Measurements from ENCODE around the gene CELF4. TPM values are rescaled to one million over a fixed set of nuclear protein-coding genes. Genes with fewer than 3 reads are reported as not detected.
A peak's percentile ranks its signal among the peaks of the same experiment; 100 is the strongest.

The CELF4 gene
- total RNA-seq, 1 donor from 2014 or later: not detected

DNA sequence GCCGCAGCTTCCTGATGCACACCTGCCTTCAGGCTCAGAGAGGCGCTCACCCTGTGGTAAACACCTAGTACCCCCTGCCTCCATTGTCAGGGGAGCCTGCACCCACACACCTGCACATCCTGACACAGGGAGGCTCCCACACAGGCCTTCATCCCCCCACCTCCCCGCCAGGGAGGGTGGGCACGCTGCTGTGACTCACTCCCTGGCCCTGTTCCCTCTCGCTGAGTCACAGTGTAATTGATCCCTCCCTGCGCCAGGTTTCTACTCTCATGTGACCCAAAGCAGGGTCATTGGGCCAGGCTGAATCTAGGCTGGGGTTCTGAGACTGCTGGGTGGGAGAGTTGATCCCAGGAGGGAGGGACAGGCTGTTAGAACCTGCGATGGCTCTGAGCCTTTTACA lies 8.5 kb upstream of the CELF4 start:
- ATAC-seq (no peak), DNase-seq (ENCODE audit: low spot score) (no peak)

GRCh38 chr18:37572736-37573135 lies 7.1 kb upstream of the CELF4 start:
- ATAC-seq (no peak), DNase-seq (ENCODE audit: low spot score) (no peak)

GRCh38 chr18:37571266-37571665 lies 5.7 kb upstream of the CELF4 start:
- no peak for ATAC-seq

DNA sequence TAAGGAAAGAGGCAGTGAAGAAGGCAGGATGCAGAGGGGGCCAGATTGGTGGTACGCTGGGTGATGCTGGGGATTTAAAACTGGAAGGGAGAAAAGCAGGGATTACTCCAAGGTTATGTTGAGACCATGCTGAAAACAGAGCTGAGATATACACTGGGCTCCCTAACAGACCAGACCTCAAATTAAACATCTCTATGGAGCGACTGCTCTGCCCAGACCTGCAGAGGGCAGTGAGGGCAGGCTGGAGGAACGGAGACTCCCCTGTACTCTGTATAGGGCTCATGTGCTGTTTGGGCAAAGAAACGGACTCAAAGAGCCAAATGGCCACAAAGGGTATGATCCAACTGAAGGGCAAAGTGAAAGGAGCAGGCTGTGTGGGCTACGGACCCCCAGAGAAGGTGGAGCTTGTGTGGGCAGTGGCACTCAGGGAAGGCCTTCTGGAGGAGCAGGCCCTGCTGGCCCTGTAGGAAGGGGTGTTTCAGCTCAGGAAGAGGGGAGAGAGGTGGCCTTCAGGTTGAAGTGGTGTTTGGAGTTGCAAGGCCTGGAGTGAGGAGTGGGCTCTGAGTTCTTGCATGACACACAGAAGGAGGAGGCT lies 4.8 kb upstream of the CELF4 start:
- DNase-seq (ENCODE audit: low spot score): peak; percentile 27
- ATAC-seq: no peak

More at GRCh38 chr18:37571266-37571665, 5.7 kb upstream of the CELF4 start:
- peak; percentile 14 for DNase-seq (ENCODE audit: low spot score)

GRCh38 chr18:37568671-37569070 lies 3.1 kb upstream of the CELF4 start:
- no peak for ATAC-seq
- no peak for DNase-seq (ENCODE audit: low spot score)

GRCh38 chr18:37567994-37568359 lies 2.4 kb upstream of the CELF4 start:
- ATAC-seq: no peak
- no peak for DNase-seq (ENCODE audit: low spot score)

DNA sequence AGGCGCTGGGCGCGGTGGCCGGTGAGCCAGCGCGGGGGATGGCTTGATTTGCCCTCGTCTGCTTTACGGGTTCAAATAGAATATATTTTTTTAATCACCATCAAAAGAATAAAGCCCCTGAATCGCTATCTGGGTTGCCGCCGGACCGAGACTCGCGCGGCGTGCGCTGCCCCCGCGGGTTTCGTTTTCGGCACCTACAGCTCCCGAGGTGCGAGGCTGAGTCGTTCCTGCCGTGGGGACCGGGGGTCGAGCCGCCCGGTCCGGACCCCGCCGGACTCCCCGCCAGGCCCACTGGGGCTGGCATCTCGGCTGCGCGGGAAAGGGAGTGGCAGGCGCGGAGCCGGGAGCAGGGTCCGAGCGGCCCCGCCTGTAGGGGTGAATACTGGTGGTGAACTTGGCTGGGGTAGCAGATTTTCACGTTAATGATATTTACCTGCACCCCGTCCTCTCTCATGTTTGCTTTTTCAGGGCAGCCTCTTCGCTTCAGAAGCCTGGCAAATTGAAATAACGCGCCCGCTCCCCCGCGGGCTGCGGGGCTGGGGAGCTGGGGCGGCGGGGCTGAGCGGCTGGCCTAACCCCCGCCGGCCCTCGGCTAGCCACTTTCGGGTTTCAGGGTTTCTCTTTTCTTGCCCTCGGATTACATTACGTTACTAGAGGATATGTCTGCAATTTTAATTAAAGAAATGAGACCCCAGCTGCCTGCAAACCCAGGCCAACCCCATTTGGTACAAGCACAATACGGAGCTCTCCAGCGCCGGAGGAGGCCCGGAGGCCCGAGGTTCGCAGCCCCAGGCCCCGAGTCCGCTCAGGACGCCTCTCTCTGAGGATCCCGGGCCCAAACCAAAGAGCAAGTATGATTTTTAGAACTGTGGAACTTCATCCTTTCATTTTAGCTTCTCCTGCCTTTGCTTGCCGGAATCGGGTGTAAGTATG lies 1.7 kb upstream of the CELF4 start:
- no peak for DNase-seq (ENCODE audit: low spot score)
- ATAC-seq: peak; percentile 9

DNA sequence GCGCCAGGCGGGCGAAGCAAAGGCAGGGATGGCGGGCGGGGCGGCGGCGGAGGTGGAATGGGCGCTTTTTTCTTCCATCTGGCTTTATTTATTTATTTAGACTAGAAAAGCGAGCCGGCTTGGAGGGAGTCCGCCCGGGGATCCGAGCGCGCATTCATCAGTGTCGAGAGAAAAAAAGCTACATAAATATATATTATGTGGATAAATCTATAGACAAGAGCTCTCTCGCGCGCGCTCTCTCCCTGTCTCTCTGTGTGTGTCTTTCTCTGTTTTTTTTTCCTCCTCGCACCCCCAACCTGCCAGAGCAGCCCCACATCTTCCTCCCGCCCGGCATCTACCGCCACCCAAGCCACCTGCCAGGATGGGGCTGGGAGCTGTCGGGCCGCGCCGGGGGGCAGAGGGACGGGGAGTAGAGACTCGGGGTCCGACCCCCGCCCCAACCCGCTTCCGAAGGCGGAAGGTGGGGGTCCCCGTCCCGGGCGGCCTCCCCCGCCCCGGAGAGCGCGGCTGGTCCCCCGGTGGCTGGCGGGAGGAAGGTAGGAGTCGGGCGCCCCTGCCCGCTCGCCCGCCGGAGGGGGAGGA lies 972 bp upstream of the CELF4 start:
- DNase-seq (ENCODE audit: low spot score): no peak

GRCh38 chr18:37565977-37566478 lies 430 bp upstream of the CELF4 start:
- DNase-seq (ENCODE audit: low spot score): no peak
- peak; percentile 29 for ATAC-seq

More for the DNA sequence above, 972 bp upstream of the CELF4 start:
- ATAC-seq: no peak

GRCh38 chr18:37564711-37565100 lies 892 bp downstream of the CELF4 start:
- ATAC-seq (peak; percentile 77), DNase-seq (ENCODE audit: low spot score) (no peak)

DNA sequence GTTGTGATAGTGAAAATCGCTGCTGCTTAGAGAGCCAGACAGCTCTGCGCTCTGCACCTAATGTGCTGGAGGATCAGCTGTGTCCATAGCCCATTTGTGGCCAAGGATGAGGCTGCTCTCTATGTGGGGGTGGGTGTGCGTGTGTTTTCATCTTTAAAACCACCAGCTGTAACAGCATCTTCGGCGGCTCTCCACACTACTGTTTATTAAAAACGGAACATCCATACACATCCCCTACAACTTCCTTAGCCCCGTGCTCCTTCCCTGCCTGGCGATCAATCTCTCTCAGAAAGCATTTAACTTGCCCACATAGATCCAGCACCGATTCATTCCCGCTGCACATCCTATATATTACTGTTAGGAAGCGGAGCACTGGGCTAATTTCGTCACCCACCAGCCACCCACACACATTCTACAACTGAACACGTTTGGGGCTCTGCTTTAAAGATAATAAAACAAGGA lies 1.6 kb downstream of the CELF4 start:
- no peak for ATAC-seq
- no peak for DNase-seq (ENCODE audit: low spot score)

DNA sequence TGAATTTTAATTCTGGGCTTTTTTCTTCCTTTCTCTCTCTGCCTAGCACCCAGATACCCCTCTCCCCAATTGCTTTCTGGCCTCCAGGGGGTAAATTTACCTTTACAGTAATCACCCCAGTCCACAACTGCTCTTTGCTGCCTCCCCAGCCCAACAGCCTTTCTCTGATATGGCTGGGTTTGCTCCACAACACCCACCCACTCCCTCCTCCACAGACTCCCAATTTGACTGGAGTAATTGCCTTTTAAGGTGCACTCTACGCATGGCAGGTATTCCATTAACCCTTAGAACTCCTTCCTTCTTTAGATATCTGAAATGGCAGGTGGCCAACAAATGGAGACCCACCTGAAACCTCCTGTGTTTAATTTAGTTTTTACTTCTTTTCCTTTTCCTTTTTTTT lies 3.6 kb downstream of the CELF4 start:
- no peak for ATAC-seq
- DNase-seq (ENCODE audit: low spot score): no peak

- DNase-seq (ENCODE audit: low spot score): no peak
These were observed 5.6 kb downstream of the CELF4 start for GRCh38 chr18:37560003-37560402.

GRCh38 chr18:37559194-37559593 lies 6.4 kb downstream of the CELF4 start:
- ATAC-seq (no peak), DNase-seq (ENCODE audit: low spot score) (no peak)

More at GRCh38 chr18:37560003-37560402, 5.6 kb downstream of the CELF4 start:
- ATAC-seq: no peak

- DNase-seq (ENCODE audit: low spot score): no peak
- ATAC-seq: no peak
These were observed 11.2 kb downstream of the CELF4 start for GRCh38 chr18:37554399-37554787.

DNA sequence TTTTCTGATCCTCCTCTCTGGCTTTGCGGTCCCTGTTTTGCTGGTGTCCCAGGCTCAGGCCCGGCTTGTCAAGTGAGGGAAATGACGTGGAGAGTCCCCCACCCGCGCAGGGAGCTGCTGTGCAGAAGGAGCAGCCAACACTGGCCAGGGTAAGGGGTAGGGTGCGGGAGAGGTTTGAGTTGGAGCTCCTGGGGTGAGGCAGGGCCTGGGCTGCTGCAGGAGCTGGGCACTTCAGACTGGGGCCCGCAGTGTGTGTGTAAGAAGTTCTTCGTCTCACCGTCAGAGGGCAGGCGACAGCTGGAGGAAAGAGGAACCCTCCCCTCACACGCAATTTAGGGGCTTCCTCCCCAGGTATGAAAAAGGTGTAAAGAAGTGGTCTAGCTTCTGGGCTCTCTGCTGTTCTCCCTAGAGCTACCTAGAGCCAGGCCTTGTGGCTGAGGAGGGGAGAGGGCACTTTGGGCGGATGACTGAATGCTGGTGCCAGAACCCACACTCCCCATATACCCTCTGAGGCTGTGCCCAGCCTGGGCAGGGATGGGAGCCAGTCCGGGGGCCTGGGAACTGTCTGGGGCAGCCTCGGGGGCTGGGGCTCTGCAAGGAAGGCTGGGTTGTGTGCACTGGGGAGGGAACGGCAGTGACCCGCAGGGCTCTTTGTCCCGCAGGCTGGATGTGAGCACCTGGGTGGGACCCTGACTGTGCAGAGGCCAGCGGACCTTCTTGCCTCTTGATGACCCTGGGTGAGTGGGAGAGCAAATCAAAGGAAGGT lies 11.8 kb downstream of the CELF4 start:
- ATAC-seq: peak; percentile 36
- DNase-seq (ENCODE audit: low spot score): no peak

- ATAC-seq (no peak), DNase-seq (ENCODE audit: low spot score) (no peak)
These were observed 13.3 kb downstream of the CELF4 start for GRCh38 chr18:37552286-37552685.

GRCh38 chr18:37551846-37552245 lies 13.8 kb downstream of the CELF4 start:
- ATAC-seq (no peak), DNase-seq (ENCODE audit: low spot score) (no peak)

- no peak for ATAC-seq
- no peak for DNase-seq (ENCODE audit: low spot score)
These were observed 14.3 kb downstream of the CELF4 start for GRCh38 chr18:37551249-37551648.

- DNase-seq (ENCODE audit: low spot score) (no peak), ATAC-seq (no peak)
These were observed 15.3 kb downstream of the CELF4 start for GRCh38 chr18:37550118-37550875.

All from left lobe of liver (tissue), 2 donors.